ENCODE data around the gene DCLRE1A. TPM values are rescaled to one million over a fixed set of nuclear protein-coding genes. Genes with fewer than 3 reads are reported as not detected.

Gene DCLRE1A
- total and polyA plus RNA-seq, 2 experiments from 2014 or later = 4.2 to 7.7 TPM

- H3K27me3 ChIP-seq = peaks cover 11% of the 10 kb centered on the region
- WGBS (ENCODE audit: low lambda C conversion rate, missing lambda C conversion rate) = 94% methylated on average over 3 of the region's 3 CpGs
- DNase-seq (ENCODE audit: low spot score) = no peak
- H3K27ac ChIP-seq = no peak overlapping the region
- H3K9me2 ChIP-seq (replicated peaks; ENCODE audit: insufficient read depth) = no peaks in the 10 kb centered on the region
- H2AFZ ChIP-seq = no peak overlapping the region
- H4K20me1 ChIP-seq (ENCODE audit: insufficient read depth, poor library complexity, severe bottlenecking) = no peaks in the 10 kb centered on the region
- no peak overlapping the region for H3K4me3 ChIP-seq
- H3K4me1 ChIP-seq (ENCODE audit: insufficient read depth) = peaks cover 4% of the 10 kb centered on the region
- TF ChIP-seq CTCF (IDR thresholded peaks at IDR 0.05; ENCODE audit: poor library complexity) = no peak
- TF ChIP-seq EZH2 (IDR thresholded peaks at IDR 0.05; ENCODE audit: borderline replicate concordance) = no peak
- TF ChIP-seq EZH2phosphoT487 (IDR thresholded peaks at IDR 0.05; ENCODE audit: low read depth, severe bottlenecking, unreplicated experiment) = no peak
- no peaks in the 10 kb centered on the region for H3K9me3 ChIP-seq (ENCODE audit: low read depth)
- H3K36me3 ChIP-seq (replicated peaks; ENCODE audit: insufficient read depth, low read depth) = no peaks in the 10 kb centered on the region
- no peak overlapping the region for H3K4me2 ChIP-seq
- H3K79me2 ChIP-seq = no peaks in the 10 kb centered on the region
These were observed 45.7 kb downstream of the DCLRE1A start for GRCh38 chr10:113808168-113808567.

GRCh38 chr10:113806503-113806902, 47.4 kb downstream of the DCLRE1A start:
- H3K27ac ChIP-seq = no peak overlapping the region
- peaks cover 11% of the 10 kb centered on the region for H3K27me3 ChIP-seq
- no peak for DNase-seq (ENCODE audit: low spot score)
- 96% methylated on average over 4 of the region's 4 CpGs for WGBS (ENCODE audit: low lambda C conversion rate, missing lambda C conversion rate)
- no peak overlapping the region for H3K4me2 ChIP-seq
- no peaks in the 10 kb centered on the region for H3K36me3 ChIP-seq (replicated peaks; ENCODE audit: insufficient read depth, low read depth)
- peaks cover 16% of the 10 kb centered on the region for H3K4me1 ChIP-seq (ENCODE audit: insufficient read depth)
- no peak overlapping the region for H2AFZ ChIP-seq
- no peaks in the 10 kb centered on the region for H4K20me1 ChIP-seq (ENCODE audit: insufficient read depth, poor library complexity, severe bottlenecking)
- H3K9me3 ChIP-seq (ENCODE audit: low read depth) = no peaks in the 10 kb centered on the region
- H3K79me2 ChIP-seq = no peaks in the 10 kb centered on the region
- TF ChIP-seq CTCF (IDR thresholded peaks at IDR 0.05; ENCODE audit: poor library complexity) (no peak), EZH2 (IDR thresholded peaks at IDR 0.05; ENCODE audit: borderline replicate concordance) (no peak), EZH2phosphoT487 (IDR thresholded peaks at IDR 0.05; ENCODE audit: low read depth, severe bottlenecking, unreplicated experiment) (no peak)
- no peak overlapping the region for H3K4me3 ChIP-seq
- H3K9me2 ChIP-seq (replicated peaks; ENCODE audit: insufficient read depth) = no peaks in the 10 kb centered on the region

DNA sequence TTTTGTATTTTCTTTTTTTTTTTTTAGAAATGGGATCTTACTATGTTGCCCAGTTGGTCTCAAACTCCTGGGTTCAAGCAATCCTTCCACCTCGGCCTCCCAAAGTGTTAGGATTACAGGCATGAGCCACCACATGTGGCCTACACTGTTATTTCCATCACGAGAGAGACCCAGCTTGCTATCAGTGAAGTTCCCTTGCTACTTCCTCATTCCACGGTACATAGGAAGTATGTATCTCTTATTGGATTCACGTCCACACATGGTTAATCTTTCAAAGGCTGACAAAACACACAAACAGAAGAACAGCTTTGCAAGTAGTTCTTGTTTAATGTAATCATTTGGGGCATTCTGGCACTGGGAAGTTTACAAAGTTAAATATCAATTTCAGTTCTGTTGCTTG, 50.9 kb downstream of the DCLRE1A start:
- Histone ChIP-seq H3K9me2 (replicated peaks; ENCODE audit: insufficient read depth) (no peaks in the 10 kb centered on the region), H3K9me3 (ENCODE audit: low read depth) (no peaks in the 10 kb centered on the region), H3K27me3 (peaks cover under 1% of the 10 kb centered on the region), H2AFZ (no peak overlapping the region), H4K20me1 (ENCODE audit: insufficient read depth, poor library complexity, severe bottlenecking) (no peaks in the 10 kb centered on the region), H3K79me2 (no peaks in the 10 kb centered on the region), H3K36me3 (replicated peaks; ENCODE audit: insufficient read depth, low read depth) (no peaks in the 10 kb centered on the region), H3K4me3 (no peak overlapping the region), H3K4me2 (no peak overlapping the region), H3K27ac (no peak overlapping the region), H3K4me1 (ENCODE audit: insufficient read depth) (peaks cover 16% of the 10 kb centered on the region)
- no peak for TF ChIP-seq EZH2phosphoT487 (IDR thresholded peaks at IDR 0.05; ENCODE audit: low read depth, severe bottlenecking, unreplicated experiment)
- no peak for TF ChIP-seq EZH2 (IDR thresholded peaks at IDR 0.05; ENCODE audit: borderline replicate concordance)
- TF ChIP-seq CTCF (IDR thresholded peaks at IDR 0.05; ENCODE audit: poor library complexity) = no peak
- WGBS (ENCODE audit: low lambda C conversion rate, missing lambda C conversion rate) = 37% methylated on average over 4 of the region's 4 CpGs
- DNase-seq (ENCODE audit: low spot score) = no peak

DNA sequence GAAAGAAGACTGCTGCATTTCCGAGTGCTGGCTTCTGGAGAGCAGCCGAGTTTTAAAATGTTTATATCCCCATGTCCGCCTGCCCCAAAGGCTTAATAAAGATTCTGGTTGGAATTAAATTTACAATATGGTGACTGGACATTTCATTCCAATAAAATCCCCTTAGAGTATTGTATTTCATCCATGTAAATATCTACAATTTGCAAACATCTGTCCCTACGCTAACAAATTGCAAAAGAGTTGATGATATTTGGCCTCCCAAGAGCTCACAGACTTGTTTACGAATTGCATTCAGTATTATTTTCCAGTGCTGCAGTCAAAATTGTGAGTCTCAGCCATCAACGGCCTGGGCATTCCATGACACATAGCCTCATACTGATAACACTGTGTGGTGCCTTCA, 52.3 kb downstream of the DCLRE1A start:
- Histone ChIP-seq H3K4me1 (ENCODE audit: insufficient read depth) (peaks cover 16% of the 10 kb centered on the region), H3K4me3 (no peak overlapping the region), H3K4me2 (no peak overlapping the region), H3K27ac (peak overlapping the region; percentile 35), H3K9me2 (replicated peaks; ENCODE audit: insufficient read depth) (no peaks in the 10 kb centered on the region), H3K36me3 (replicated peaks; ENCODE audit: insufficient read depth, low read depth) (no peaks in the 10 kb centered on the region), H3K9me3 (ENCODE audit: low read depth) (no peaks in the 10 kb centered on the region), H3K79me2 (no peaks in the 10 kb centered on the region), H4K20me1 (ENCODE audit: insufficient read depth, poor library complexity, severe bottlenecking) (no peaks in the 10 kb centered on the region), H2AFZ (no peak overlapping the region), H3K27me3 (peaks cover 3% of the 10 kb centered on the region)
- peak; percentile 24 for DNase-seq (ENCODE audit: low spot score)
- TF ChIP-seq EZH2 (IDR thresholded peaks at IDR 0.05; ENCODE audit: borderline replicate concordance) (no peak), CTCF (IDR thresholded peaks at IDR 0.05; ENCODE audit: poor library complexity) (no peak), EZH2phosphoT487 (IDR thresholded peaks at IDR 0.05; ENCODE audit: low read depth, severe bottlenecking, unreplicated experiment) (no peak)
- 49% methylated on average over 6 of the region's 6 CpGs for WGBS (ENCODE audit: low lambda C conversion rate, missing lambda C conversion rate)
